ENCODE data around the gene ZNF584. TPM values are rescaled to one million over a fixed set of nuclear protein-coding genes. Genes with fewer than 3 reads are reported as not detected.

Gene ZNF584
- 12.3 and 13.3 TPM in 2 replicates for total RNA-seq

DNA sequence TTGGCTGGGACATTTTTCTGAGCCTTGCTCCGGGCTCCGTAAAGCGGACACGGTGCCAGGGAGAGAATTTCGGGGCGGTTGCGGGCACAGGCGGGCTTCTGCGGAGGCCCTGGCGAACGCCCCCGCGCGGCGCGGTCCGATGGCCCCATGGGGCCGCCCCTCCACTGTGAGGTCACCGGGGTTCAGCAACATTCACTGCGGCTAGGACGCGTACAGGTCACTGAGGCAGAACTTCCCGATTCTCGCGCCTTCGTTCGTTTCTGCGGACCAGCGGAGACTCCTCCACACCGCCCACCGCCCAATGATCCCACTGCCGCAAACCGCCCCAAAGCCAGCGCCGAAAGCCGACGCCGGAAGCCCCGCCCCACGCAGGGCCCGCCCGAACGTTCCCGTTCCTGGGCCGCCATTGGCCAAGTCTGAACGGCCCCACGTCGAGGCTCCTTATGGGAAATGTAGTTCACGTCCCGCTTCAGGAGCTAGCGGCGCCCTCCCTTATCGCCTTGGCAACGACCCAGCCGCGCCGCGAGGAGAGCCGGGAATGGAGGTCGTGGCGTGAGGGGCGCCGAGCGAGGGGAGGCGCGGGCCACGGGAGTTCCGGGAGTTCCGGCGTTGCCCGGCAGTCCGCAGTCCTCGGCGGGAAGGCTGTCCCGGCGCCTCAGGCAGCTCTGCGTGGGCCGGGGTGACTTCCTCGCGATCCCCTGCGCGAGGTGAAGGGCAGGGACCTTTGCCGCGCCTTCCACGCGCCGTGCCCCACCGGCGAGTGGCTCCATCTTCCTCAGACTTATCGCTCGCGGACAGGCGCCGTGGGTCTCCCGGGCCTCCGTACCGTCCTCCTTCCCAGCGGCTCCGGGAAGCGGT lies at the start of gene ZNF584:
ZNF584 (plus strand) TSS at position 498 of the 858 bp plus-strand sequence. CDS start 499 bp downstream, outside the sequence.

DNA sequence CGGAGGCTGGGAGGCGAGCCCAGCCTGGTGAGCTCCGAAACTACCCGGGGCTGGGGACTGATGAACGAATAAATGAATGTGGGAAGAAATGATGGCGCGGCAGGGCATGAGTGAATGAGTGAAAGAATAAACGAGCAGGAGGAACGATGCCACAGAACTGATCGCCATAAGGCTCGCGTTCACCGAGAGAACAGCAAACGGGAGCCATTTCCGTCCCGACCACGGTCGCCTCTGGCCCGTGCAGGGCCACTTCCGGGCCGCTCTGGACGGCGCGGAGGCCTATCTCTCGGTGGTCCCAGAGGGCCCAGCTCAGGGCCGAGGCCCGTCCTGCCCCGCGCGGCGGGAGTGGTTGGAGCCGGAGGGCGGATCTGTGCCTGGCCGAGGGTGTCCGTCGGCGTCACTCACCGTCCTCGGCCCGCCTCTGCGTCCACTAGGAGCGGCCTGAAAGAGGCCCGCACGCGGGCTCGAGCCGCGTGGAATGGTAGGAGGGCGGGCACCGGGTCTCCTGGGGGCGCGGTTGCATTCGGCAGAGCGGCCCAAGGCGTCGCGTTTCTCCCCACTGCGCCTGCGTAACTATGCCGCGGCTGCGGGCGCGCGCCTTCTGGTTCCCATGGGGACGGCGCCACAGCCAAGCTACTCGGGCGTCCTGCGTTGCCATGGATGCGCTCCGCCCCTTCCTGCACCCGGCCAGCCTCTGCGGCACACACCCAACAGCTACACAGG lies 46.0 kb upstream of the ZNF584 start, which contains the start of gene ZNF497:
ZNF497 (minus strand) TSS at position 480 of the 723 bp plus-strand sequence. CDS start 5,116 bp downstream, outside the sequence.

DNA sequence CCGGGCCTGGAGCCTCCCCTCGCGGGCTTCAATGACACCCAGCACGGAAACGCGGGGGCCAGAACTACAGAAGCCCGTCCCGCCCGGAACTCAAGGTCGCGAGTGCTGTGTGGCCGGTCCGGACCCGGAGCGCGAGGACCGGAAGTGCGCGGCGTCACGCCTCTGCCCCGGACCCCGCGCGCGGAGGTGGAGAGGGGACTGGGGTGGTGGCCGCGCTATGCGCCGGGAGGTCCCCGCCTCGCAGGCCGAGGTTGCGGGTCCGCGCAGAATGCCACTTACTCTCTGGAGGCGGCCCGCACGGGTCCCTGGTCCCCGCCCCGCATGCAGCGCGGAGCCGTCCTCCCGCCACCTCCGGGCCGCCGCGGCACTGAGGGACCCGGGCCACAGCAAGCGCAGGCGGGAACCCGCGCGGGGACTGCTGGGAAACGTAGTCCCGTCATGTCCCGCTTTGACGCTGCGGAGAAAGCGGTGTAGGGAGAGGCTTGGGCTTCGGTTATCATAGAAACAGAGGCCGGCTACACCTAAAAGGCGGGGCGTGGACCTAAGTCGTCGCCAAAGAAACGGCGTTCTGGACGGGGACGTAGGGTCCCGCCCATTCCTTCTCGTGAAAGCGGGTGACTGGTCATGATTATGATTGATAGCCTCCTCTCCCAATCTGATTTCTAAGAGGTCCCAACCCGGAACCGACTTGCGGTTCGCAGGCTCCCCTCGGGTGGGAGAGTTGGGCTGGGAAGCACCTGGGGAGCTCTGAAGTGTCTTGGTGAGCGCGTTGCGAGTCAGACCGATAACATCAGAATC lies 27.6 kb upstream of the ZNF584 start, which contains the start of gene ZNF837:
ZNF837 (minus strand) TSS at position 369 of the 798 bp plus-strand sequence. CDS start 11,698 bp downstream, outside the sequence.

DNA sequence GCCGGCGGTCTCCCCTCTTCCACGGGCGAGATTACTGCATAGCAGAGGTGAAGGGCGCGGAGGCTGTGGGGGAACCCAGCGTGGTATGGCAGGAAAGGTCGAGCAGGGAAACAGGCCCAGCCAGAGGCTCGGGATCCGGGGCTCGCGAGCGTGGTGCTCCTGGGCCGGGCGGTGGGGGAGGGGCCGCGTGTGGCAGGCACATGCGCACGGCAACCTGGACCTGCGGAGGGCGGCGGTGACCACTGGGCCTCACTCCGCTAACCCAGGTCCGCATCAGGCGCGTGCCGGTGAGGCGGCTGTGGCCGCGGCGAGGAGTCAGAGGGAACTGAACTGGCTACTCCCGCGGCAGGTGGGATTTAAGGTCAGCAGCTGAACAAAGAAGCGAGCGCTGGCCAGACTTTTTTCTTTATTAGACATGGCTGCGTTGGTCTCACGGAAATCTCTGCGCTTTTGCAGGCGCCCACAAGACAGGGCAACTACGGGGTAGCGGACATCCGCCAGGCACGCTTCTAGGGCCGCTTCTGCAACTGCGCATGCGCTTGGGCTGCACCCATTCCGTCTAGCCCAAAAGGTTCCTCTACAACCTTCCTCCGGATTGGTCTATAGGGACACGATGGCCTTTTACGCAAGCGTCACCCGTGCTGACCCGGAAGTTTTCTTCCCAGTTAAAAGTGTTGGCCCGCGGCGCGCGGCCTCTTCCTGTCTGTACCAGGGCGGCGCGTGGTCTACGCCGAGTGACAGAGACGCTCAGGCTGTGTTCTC lies 21.7 kb upstream of the ZNF584 start, which contains the start of gene RPS5:
RPS5 (plus strand) TSS at position 694 of the 762 bp plus-strand sequence. CDS start 869 bp downstream, outside the sequence.

DNA sequence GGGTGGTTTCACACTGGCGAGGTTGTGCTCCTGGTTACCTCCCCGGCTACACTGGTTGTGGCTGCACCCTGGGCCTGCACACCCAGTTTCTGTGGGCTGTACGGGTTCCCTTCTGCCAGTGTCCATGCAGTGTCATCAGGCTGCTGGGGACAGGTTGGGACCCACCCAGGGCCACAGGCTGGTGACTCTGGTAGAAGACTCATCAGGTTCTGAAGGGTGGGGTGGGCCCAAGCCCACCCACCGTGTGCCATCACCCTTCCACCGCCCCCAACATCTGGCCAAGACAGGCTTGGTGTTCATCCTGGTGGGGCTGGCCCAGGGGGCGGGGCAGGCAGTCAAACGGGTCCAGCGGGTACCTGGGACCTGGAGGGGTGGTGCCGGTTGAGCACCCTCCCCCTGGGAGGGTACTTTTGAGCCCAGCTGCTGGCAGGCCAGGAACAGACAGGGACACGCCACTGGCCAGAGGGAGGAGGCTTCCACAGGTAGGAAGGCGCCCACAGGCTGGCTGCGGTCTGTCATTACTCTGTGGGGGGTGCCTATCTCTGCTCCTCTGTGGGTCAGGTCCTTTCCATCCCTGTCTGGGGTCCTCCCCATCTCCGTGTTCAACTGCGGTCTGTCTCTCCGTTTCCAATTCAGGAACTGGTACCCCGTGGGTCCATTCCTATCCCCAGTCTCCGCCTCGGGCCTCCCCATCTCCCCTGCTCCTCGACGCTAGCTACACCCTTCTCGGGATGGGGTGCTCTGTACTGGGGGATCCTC lies 13.1 kb upstream of the ZNF584 start, which contains the start of gene RNF225:
RNF225 (plus strand) TSS at position 437 of the 759 bp plus-strand sequence. CDS start 434 bp downstream, outside the sequence.

DNA sequence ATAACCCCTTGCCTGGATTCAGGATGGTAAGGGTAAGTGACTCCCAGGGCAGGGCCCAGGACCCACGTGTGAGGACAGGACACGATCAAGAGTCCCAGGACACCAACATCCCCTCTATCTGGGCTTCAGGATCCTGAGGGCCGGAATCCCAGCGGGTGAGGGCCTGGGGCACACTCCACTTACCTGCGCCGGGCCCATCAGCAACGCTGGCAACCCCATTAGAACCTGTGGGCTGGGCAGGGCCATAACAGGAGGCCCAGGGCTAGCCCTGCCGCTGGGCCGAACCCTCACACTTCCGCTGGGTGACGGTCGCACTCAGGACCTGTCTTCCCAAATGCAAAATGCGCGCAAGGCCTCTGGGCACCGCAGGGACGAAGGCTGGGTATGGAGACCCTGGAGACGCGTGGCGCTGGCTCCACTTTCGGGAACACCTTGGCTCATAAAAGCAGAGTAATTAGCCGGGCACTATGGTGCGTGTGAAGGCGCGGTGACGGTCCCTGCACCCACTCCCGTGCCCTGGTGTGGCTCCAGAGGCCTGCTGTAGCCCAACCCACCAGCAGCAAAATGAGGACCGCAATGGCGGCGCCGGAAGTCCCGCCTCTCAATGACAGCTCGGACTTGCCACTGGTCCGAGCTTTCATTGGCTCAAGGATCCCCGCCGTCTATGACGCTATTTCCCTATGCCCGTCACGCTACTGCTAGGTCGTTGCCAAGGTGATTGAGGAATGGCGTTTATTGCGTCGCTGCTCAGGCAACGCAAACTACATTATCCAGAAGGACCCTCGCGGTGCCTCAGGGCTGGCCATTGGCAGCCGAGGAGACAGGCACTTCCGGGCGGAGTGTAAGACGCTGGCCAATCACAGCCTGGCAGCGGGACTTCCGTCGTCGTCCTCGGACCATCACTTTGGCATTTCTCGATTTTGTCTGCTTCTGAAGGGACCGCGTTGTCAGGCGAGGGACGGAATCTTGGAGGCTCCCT lies 31.4 kb downstream of the ZNF584 start, which contains the start of gene ZNF132:
ZNF132 (minus strand) TSS at position 578 of the 979 bp plus-strand sequence; CDS start at position 246, 332 bp downstream.

DNA sequence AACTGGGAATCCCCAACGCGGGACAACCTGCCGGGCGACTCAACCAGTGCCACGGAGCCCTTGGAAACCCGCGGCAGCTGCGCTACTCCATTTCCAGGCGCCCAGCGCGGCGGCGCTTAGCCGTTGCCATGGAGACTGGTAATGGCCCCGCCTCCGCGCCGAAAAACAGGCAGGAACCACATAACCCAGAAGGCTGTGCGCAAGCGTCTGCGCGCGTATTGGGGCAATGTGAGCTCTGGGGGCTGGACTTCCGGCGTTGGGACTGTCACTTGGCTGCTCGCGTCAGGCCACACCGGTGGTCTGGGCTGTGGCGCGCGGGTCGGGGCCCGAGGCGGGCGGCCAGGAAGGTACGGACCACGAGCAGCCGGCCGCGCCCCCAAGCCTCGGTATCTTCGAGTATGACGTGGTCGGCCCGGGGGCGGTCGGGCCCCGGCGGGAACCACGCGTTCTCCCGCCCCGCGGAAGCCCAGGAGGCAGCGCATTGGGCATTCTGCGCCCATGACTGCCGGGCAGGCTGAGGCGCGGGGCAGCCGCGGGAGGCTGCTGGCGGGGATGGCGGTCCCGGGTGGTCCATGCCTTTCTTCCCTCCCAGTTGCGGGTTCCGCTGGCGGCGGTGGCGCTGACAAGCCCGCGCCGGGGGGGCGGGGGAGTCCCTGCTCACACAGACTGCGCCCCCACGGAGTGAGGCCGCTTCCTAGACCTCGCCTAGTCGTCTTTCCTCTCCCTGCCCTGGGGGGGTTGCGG lies 43.1 kb downstream of the ZNF584 start, which contains the start of gene ZNF324B:
ZNF324B (plus strand) TSS at position 265 of the 744 bp plus-strand sequence. CDS start 2,080 bp downstream, outside the sequence.

DNA sequence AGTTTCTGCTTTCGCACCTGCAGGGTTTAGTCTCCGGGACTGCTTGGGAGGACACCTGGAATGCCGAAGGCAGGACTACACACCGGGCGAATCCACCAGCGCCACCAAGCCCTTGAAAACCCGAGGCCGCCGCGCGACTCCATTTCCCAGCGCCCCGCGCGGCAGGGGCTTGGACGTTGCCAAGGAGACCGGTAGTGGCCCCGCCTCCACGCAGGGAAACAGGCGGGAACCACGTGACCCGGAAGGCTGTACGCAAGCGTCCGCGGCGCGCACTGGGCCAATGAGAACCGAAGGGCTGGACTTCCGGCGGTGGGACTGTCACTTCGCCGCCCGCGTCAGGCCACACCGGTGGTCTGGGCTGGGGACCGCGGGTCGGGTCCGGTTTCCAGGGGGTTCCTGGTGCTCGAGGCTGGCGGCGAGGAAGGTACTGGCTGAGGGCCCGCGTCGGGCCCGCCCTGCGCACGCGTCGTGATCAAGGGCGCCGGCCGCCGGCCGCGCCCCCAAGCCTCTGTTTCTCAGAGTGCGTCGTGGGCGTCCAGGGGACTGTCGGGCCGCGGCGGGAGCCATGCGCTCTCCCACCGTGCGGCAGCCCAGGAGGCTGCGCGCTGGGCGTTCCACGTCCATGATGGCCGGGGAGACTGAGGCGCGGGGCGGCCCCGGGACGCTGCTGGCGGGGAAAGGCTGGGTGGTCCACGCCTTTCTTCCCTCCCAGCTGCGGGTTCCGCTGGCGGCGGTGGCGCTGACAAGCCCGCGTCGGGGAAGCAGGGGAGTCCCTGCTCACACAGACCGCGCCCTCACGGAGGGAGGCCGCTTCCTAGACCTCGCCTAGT lies 58.5 kb downstream of the ZNF584 start, which contains the start of gene ZNF324:
ZNF324 (plus strand) TSS at position 321 of the 830 bp plus-strand sequence. CDS start 2,106 bp downstream, outside the sequence.

Other genes starting within 250 kb of the ZNF584 start
- gene ZNF274, start 225.6 kb upstream of the ZNF584 start, total RNA-seq, result 20.8 and 21.2 TPM in 2 replicates
- gene ZNF544, start 179.7 kb upstream of the ZNF584 start, total RNA-seq, result 27.8 and 37.7 TPM in 2 replicates
- 4.8 and 8.3 TPM in 2 replicates for gene ZNF8, start 129.7 kb upstream of the ZNF584 start, total RNA-seq
- gene ERVK3-1, start 103.3 kb upstream of the ZNF584 start, total RNA-seq, result 22.1 and 35.2 TPM in 2 replicates
- gene ZSCAN22, start 81.7 kb upstream of the ZNF584 start, total RNA-seq, result 1.4 and 2.6 TPM in 2 replicates
- gene A1BG, start 55.2 kb upstream of the ZNF584 start, total RNA-seq, result 5.0 and 69.1 TPM in 2 replicates
- gene ZNF497, start 45.9 kb upstream of the ZNF584 start, total RNA-seq, result 0.52 and 1.5 TPM in 2 replicates
- 3.6 and 9.1 TPM in 2 replicates for gene ZNF837, start 27.6 kb upstream of the ZNF584 start, total RNA-seq
- gene RPS5, start 21.4 kb upstream of the ZNF584 start, total RNA-seq, result 2,789 and 3,465 TPM in 2 replicates
- gene RNF225, start 13.0 kb upstream of the ZNF584 start, total RNA-seq, result 2.0 TPM in 1 of 2 replicates, not detected in the other
- 3.7 and 5.9 TPM in 2 replicates for gene ZNF132, start 31.5 kb downstream of the ZNF584 start, total RNA-seq
- gene ZNF324B, start 43.0 kb downstream of the ZNF584 start, total RNA-seq, result 3.6 and 5.6 TPM in 2 replicates
- gene ZNF324, start 58.4 kb downstream of the ZNF584 start, total RNA-seq, result 12.3 and 13.2 TPM in 2 replicates
- 8.0 and 11.5 TPM in 2 replicates for gene ZNF446, start 67.7 kb downstream of the ZNF584 start, total RNA-seq
- gene SLC27A5, start 103.3 kb downstream of the ZNF584 start, total RNA-seq, result 12.4 and 12.5 TPM in 2 replicates
- 12.4 and 15.0 TPM in 2 replicates for gene ZBTB45, start 111.2 kb downstream of the ZNF584 start, total RNA-seq
- 357 and 476 TPM in 2 replicates for gene TRIM28, start 135.4 kb downstream of the ZNF584 start, total RNA-seq
- gene CHMP2A, start 146.5 kb downstream of the ZNF584 start, total RNA-seq, result 132 and 211 TPM in 2 replicates
- 31.3 and 45.5 TPM in 2 replicates for gene UBE2M, start 150.0 kb downstream of the ZNF584 start, total RNA-seq
- gene MZF1, start 164.7 kb downstream of the ZNF584 start, total RNA-seq, result 3.9 and 14.6 TPM in 2 replicates

All from epithelial cell of alveolus of lung (primary cell).